Heart left ventricle (tissue), 13 donors: ENCODE results near the gene ACAD11.

Source experiments
- CTCF ChIP-seq, 12 donors: fragments of 200-600 bp; sonication (generic) in 4 of 12; IDR thresholded peaks; one replicate each; pipeline versions ENCODE4 v1.5.0 to v1.8.0; 2018 to 2022; ENCODE audit warnings: antibody characterized with exemption in 12 of 12, mild to moderate bottlenecking in 5 of 12
- POLR2A ChIP-seq, 2 donors: fragments of 450-650 bp; IDR thresholded peaks; one replicate each; pipeline ENCODE4 v1.6.1; 2017; ENCODE audit warnings: antibody characterized with exemption in 2 of 2, mild to moderate bottlenecking in 2 of 2, moderate library complexity in 2 of 2
- donor health status: ischemic (EF 13 %, LVEDD 7.1; RV severe dilation, severe dysfunction).
- donor health status: DM: no; HTN: yes; CAD: no.
- donor health status: DM: no; HTN: no; CAD: no.
- donor health status: ischemic (EF 25% LVEDD 6.9; RV normal size, moderate dysfunction).
- donor health status: ischemic (EF 25% LVEDD 5.7; RV mildly dilated, moderate dysfunction).
- donor health status: ischemic (EF 35%, LVEDD 5.7; RV mildly dilated, moderate dysfunction).
- donor health status: nonischemic (EF 11% LVEDD 7.7; RV severe dilation, severe dysfunction).
- donor health status: DM: yes; HTN: yes; CAD: no.
- donor health status: PGD.
- donor health status: ischemic (EF 29% LVEDD 5.4; RV normal size, mild dysfunction).
- donor health status: nonischemic (EF 23%, LVEDD 6.1; RV moderate dilation, normal function).

GRCh38 chr3:132659365-132660051, at the start of gene ACAD11:
- TF ChIP-seq CTCF (IDR thresholded peaks at IDR 0.05) (peak; percentile 41 to 82 (median 63)), POLR2A (IDR thresholded peaks at IDR 0.05) (no peak)
